HepG2 (cell line): ENCODE data around the gene CDYL2. TPM values are rescaled to one million over a fixed set of nuclear protein-coding genes. Genes with fewer than 3 reads are reported as not detected.

Experiments used
- ATAC-seq: fragments of 200-7000 bp; cut with Tn5 transposase; 3 replicates; pipeline ENCODE4 v1.9.1; 2020; ENCODE audit warnings: mild to moderate bottlenecking, moderate library complexity
- BruUV-seq: library from RNA; stranded (reverse); fragments of 400-500 nt; replicated peaks from 2 replicates; lab custom pipeline; 2021; lab: Mats Ljungman, UMichigan
- CTCF ChIA-PET: fragments of 300-600 bp; formaldehyde crosslinking; extraction: SDS; loops from one replicate; lab custom pipeline; 2021; ENCODE audit warnings: low total read pairs, inconsistent platforms, low intra/inter-chr PET ratio; lab: Yijun Ruan, JAX
- POLR2A ChIA-PET: fragments of 350-600 bp; sonication (Branson Sonifier 250); formaldehyde crosslinking; loops from one replicate; lab custom pipeline; 2020; ENCODE audit warnings: antibody characterized with exemption, inconsistent platforms; lab: Yijun Ruan, JAX
- DNase-seq: peaks from one replicate; pipeline ENCODE4 v3.0.0-alpha.2; 2015; ENCODE audit warnings: low spot score
- FAIRE-seq: peaks from 3 replicates; lab custom pipeline; 2011; peaks lifted over from hg19 to GRCh38; lab: Jason Lieb, UNC
- H2AFZ ChIP-seq: one replicate; pipeline ENCODE4 v1.6.1; 2011; ENCODE audit warnings: low read length, inconsistent platforms
- H3K27ac ChIP-seq: fragments of 300-600 bp; 3 replicates; pipeline ENCODE4 v1.8.0; 2011; ENCODE audit warnings: mixed run types, mild to moderate bottlenecking, mixed read lengths, low read length, inconsistent platforms; ENCODE audit not compliant: insufficient read depth; ENCODE audit errors: extremely low read length
- H3K27me3 ChIP-seq, 2 experiments: fragments of 200-600 bp in 1 of 2; 2 replicates in 1 of 2; 3 replicates in 1 of 2; pipeline versions ENCODE4 v1.6.0 to v1.8.0; 2011; ENCODE audit warnings: low read length in 2 of 2, mild to moderate bottlenecking in 2 of 2, moderate library complexity in 2 of 2, inconsistent platforms in 1 of 2; ENCODE audit not compliant: insufficient read depth in 2 of 2, control insufficient read depth in 1 of 2
- H3K36me3 ChIP-seq, 2 experiments: fragments of 200-600 bp in 1 of 2; replicated peaks in 1 of 2; 2 replicates in 1 of 2; 3 replicates in 1 of 2; pipeline versions ENCODE4 v1.5.1 to v1.8.0; 2011; ENCODE audit warnings: low read length in 2 of 2, inconsistent platforms in 1 of 2; ENCODE audit not compliant: insufficient read depth in 2 of 2, control insufficient read depth in 1 of 2
- H3K4me1 ChIP-seq: 2 replicates; pipeline ENCODE4 v1.5.1; 2012; ENCODE audit warnings: low read length, inconsistent platforms; ENCODE audit not compliant: insufficient read depth
- H3K4me2 ChIP-seq: 2 replicates; pipeline ENCODE4 v1.6.0; 2011; ENCODE audit warnings: low read depth, low read length, inconsistent platforms
- H3K4me3 ChIP-seq, 3 experiments: fragments of 200-600 bp in 1 of 3; sonication (generic), shearing (Covaris generic) in 1 of 3; replicated peaks in 1 of 3; 2 replicates each; pipeline ENCODE4 v1.5.1; 2011 to 2016; ENCODE audit warnings: low read length in 3 of 3, inconsistent platforms in 2 of 3, low read depth in 2 of 3, mild to moderate bottlenecking in 2 of 3, control low read depth in 1 of 3, mixed read lengths in 1 of 3; ENCODE audit not compliant: insufficient read depth in 1 of 3
- H3K79me2 ChIP-seq: one replicate; pipeline ENCODE4 v1.6.1; 2011; ENCODE audit warnings: low read length, inconsistent platforms; ENCODE audit not compliant: insufficient read depth
- H3K9ac ChIP-seq: 2 replicates; pipeline ENCODE4 v1.6.0; 2011; ENCODE audit warnings: mild to moderate bottlenecking, low read depth, low read length, inconsistent platforms; ENCODE audit not compliant: insufficient read depth
- H3K9me3 ChIP-seq: 2 replicates; pipeline ENCODE4 v1.5.1; 2012; ENCODE audit warnings: mild to moderate bottlenecking, low read length
- H4K20me1 ChIP-seq: 2 replicates; pipeline ENCODE4 v1.6.0; 2011; ENCODE audit warnings: inconsistent platforms, mild to moderate bottlenecking, low read length, moderate library complexity; ENCODE audit not compliant: insufficient read depth
- HNF4A ChIP-seq: sonication (generic); formaldehyde crosslinking; IDR thresholded peaks from 2 replicates; pipeline ENCODE4 v1.4.0; 2020; ENCODE audit warnings: missing genetic modification reagents
- NFRKB ChIP-seq: fragments of 450-650 bp; IDR thresholded peaks from 2 replicates; pipeline ENCODE4 v1.6.1; 2017
- ZNF333 ChIP-seq: sonication (generic); formaldehyde crosslinking; IDR thresholded peaks from 2 replicates; pipeline ENCODE4 v1.4.0; 2020; ENCODE audit warnings: mild to moderate bottlenecking, missing genetic modification reagents, borderline replicate concordance
- ZNF713 ChIP-seq: sonication (generic); formaldehyde crosslinking; IDR thresholded peaks from 2 replicates; pipeline ENCODE4 v1.4.0; 2020; ENCODE audit warnings: mild to moderate bottlenecking, missing genetic modification reagents
- WGBS: methylation state at CpG from one replicate; pipeline ENCODE4 v1.1.6; 2017; ENCODE audit warnings: low lambda C conversion rate; 5-methylcytosine and 5-hydroxymethylcytosine counted together
- in situ Hi-C: cut with HindIII; loops from 2 replicates; pipeline ENCODE4 v1.10.0; 2017; ENCODE audit warnings: low pct_unique_long_range_greater_than_20kb; ENCODE audit not compliant: extremely low pct_ligation_motif_present
- intact Hi-C: fragments of 100-400 bp; cut with micrococcal nuclease; formaldehyde crosslinking; loops from one replicate; pipeline ENCODE4 v1.10.0; 2022; ENCODE audit not compliant: unreplicated experiment
- polyA plus RNA-seq, 8 experiments: library from polyadenylated mRNA; depleted of rRNA in 3 of 8; stranded (reverse) in 7 of 8; unstranded in 1 of 8; fragments of >200 nt; fragmentation: Illumina TruSeq in 4 of 8; extraction: Trizol in 4 of 8; gene quantifications; 2 replicates each; pipeline versions ENCODE4 v1.2.1 to v1.2.3, GENCODE V29; 2011 to 2016; ENCODE audit warnings: low read depth in 4 of 8, missing spikeins in 1 of 8, mixed read lengths in 1 of 8; ENCODE audit not compliant: insufficient read depth in 1 of 8
- total RNA-seq, 5 experiments: library from RNA; depleted of rRNA; stranded (reverse); fragments of >200 nt; fragmentation: Illumina TruSeq; extraction: Trizol; gene quantifications; 2 replicates each; pipeline ENCODE4 v1.2.3, GENCODE V29; 2016; ENCODE audit warnings: low read depth in 1 of 5
- TF ChIP-seq, protein P1 (sequence below): sonication (generic); formaldehyde crosslinking; IDR thresholded peaks from 2 replicates; pipeline ENCODE4 v1.4.0; 2020; ENCODE audit warnings: missing genetic modification reagents, borderline replicate concordance

Gene CDYL2
- total and polyA plus RNA-seq, 2 of the 13 experiments (the other 11 are each of a cell fraction or from before 2014, with no cell fraction given), result 0.07 to 0.35 TPM

- TF ChIP-seq, protein P1, sequence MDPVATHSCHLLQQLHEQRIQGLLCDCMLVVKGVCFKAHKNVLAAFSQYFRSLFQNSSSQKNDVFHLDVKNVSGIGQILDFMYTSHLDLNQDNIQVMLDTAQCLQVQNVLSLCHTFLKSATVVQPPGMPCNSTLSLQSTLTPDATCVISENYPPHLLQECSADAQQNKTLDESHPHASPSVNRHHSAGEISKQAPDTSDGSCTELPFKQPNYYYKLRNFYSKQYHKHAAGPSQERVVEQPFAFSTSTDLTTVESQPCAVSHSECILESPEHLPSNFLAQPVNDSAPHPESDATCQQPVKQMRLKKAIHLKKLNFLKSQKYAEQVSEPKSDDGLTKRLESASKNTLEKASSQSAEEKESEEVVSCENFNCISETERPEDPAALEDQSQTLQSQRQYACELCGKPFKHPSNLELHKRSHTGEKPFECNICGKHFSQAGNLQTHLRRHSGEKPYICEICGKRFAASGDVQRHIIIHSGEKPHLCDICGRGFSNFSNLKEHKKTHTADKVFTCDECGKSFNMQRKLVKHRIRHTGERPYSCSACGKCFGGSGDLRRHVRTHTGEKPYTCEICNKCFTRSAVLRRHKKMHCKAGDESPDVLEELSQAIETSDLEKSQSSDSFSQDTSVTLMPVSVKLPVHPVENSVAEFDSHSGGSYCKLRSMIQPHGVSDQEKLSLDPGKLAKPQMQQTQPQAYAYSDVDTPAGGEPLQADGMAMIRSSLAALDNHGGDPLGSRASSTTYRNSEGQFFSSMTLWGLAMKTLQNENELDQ (CRISPR knock-in tag), result no peak
- no peak for TF ChIP-seq NFRKB
Observed at GRCh38 chr16:80691111-80691741, 113.2 kb downstream of the CDYL2 start (continued).

DNA sequence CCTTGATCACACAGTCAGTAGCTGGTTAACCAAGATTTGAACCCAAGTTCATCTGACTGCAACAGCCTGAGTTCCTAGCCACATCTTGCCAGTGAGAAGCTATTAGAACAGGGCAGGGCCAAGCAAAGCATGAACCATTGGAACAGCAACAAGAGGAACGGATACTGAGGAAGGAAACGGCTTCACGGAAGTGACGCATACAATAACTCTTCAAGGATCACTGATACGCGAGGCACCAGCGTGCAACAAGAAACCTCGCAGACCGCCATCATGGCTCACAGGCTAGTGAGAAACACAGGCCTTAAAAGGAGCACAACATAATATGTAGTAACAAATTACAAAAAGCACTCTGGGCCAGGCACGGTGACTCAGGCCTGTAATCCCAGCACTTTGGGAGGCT is 114.9 kb downstream of the CDYL2 start:
- H4K20me1 ChIP-seq, result no peaks in the 10 kb centered on the region
- no peaks in the 10 kb centered on the region for H3K79me2 ChIP-seq
- intact Hi-C loops, result no loop called here
- H3K27me3 ChIP-seq, result no peaks in the 10 kb centered on the region; a peak in 1 of 5 replicates
- H3K36me3 ChIP-seq, result no peaks in the 10 kb centered on the region
- POLR2A ChIA-PET, result no interaction called here
- H3K4me3 ChIP-seq, result no peak overlapping the region
- DNase-seq (no peak), ATAC-seq (no peak), FAIRE-seq (no peak)
- in situ Hi-C loops, result no loop called here
- no peak overlapping the region for H3K4me2 ChIP-seq
- H3K4me1 ChIP-seq, result no peaks in the 10 kb centered on the region
- WGBS, result 68% methylated on average over 10 of the region's 10 CpGs
- H3K27ac ChIP-seq, result no peak overlapping the region
- no peaks in the 10 kb centered on the region for H3K9me3 ChIP-seq
- no peak overlapping the region for H3K9ac ChIP-seq
- H2AFZ ChIP-seq, result no peak overlapping the region
- TF ChIP-seq ZNF333, result no peak
- CTCF ChIA-PET, result no interaction called here
- no TSS peak for BruUV-seq

GRCh38 chr16:80687606-80688005 is 116.8 kb downstream of the CDYL2 start:
- DNase-seq, result no peak
- in situ Hi-C loops, result no loop called here
- no TSS peak for BruUV-seq
- no peaks in the 10 kb centered on the region for H4K20me1 ChIP-seq
- no peak overlapping the region for H3K4me2 ChIP-seq
- intact Hi-C loops, result no loop called here
- no peaks in the 10 kb centered on the region for H3K4me1 ChIP-seq
- FAIRE-seq, result no peak
- no peaks in the 10 kb centered on the region for H3K36me3 ChIP-seq
- ChIA-PET POLR2A (no interaction called here), CTCF (no interaction called here)
- H3K9ac ChIP-seq, result no peak overlapping the region
- peaks cover 0 to 1% of the 10 kb centered on the region in 2 experiments; a peak in 2 of 5 replicates for H3K27me3 ChIP-seq
- no peak overlapping the region for H3K27ac ChIP-seq
- ATAC-seq, result no peak
- H3K4me3 ChIP-seq, result no peak overlapping the region
- no peak overlapping the region for H2AFZ ChIP-seq
- no peaks in the 10 kb centered on the region for H3K9me3 ChIP-seq
- no peaks in the 10 kb centered on the region for H3K79me2 ChIP-seq
- WGBS, result 44% methylated on average over 4 of the region's 4 CpGs
- TF ChIP-seq ZNF713 (CRISPR knock-in tag) (no peak), HNF4A (no peak), NFRKB (no peak)
